Measurements from ENCODE around the gene STK11IP. TPM values are rescaled to one million over a fixed set of nuclear protein-coding genes. Genes with fewer than 3 reads are reported as not detected.

Gene STK11IP
- total and polyA plus RNA-seq, 9 of the 15 experiments (the other 6 are each of a cell fraction or from before 2014, with no cell fraction given), result 0.52 to 21.7 (median 5.6) TPM

GRCh38 chr2:219622472-219622871 lies 24.8 kb downstream of the STK11IP start (continued):
- TF ChIP-seq ZSCAN29 (IDR thresholded peaks at IDR 0.05), result no peak
- no peak for TF ChIP-seq CHAMP1 (IDR thresholded peaks at IDR 0.05)
- no peak for TF ChIP-seq ZNF263 (CRISPR knock-in tag; IDR thresholded peaks at IDR 0.05; ENCODE audit: borderline replicate concordance)
- TF ChIP-seq ZNF174 (CRISPR knock-in tag; IDR thresholded peaks at IDR 0.05), result no peak
- no peak for TF ChIP-seq MXD1 (CRISPR knock-in tag; IDR thresholded peaks at IDR 0.05; ENCODE audit: borderline replicate concordance, poor library complexity, severe bottlenecking)
- TF ChIP-seq TEAD1 (CRISPR knock-in tag; IDR thresholded peaks at IDR 0.05), result no peak
- TF ChIP-seq ZKSCAN1 (IDR thresholded peaks at IDR 0.05; ENCODE audit: low read depth, low read length), result no peak

GRCh38 chr2:219624565-219624964 lies 26.9 kb downstream of the STK11IP start:
- no peaks in the 10 kb centered on the region for H3K79me2 ChIP-seq (ENCODE audit: control insufficient read depth, insufficient read depth, low read length)
- BruUV-seq (replicated peaks), result no TSS peak
- peaks cover 0 to 26% of the 10 kb centered on the region in 2 experiments; a peak in 2 of 5 replicates for H3K4me1 ChIP-seq (replicated peaks in 1 of 2; ENCODE audit: control insufficient read depth in 2 of 2, insufficient read depth in 2 of 2, low read length in 2 of 2)
- H3K36me3 ChIP-seq (ENCODE audit: control insufficient read depth, insufficient read depth, low read length), result no peaks in the 10 kb centered on the region
- DNase-seq (ENCODE audit: extremely low read depth in 1 of 4, low spot score in 3 of 4) (no peak), FAIRE-seq (no peak), ATAC-seq (no peak)
- POLR2A ChIA-PET, result no interaction called here
- no peak overlapping the region for H2AFZ ChIP-seq (ENCODE audit: low read depth, low read length)
- intact Hi-C loops (cut with micrococcal nuclease), result no loop called here
- no peak overlapping the region for H3K27ac ChIP-seq (ENCODE audit: extremely low read depth, low read depth, low read length)
- H3K27me3 ChIP-seq (ENCODE audit: control insufficient read depth in 2 of 2, insufficient read depth in 2 of 2, low read length in 2 of 2), result peaks cover 2 to 16% of the 10 kb centered on the region in 2 experiments; a peak in 1 of 5 replicates
- in situ Hi-C loops (cut with MboI), result no loop called here
- no peaks in the 10 kb centered on the region for H3K9me3 ChIP-seq (replicated peaks; ENCODE audit: control insufficient read depth, insufficient read depth, low read depth, low read length)
- no peak overlapping the region for H3K9ac ChIP-seq (ENCODE audit: insufficient read depth in 1 of 2, low read depth in 2 of 2, low read length in 2 of 2)
- H4K20me1 ChIP-seq (replicated peaks; ENCODE audit: control insufficient read depth, insufficient read depth, low read length), result no peaks in the 10 kb centered on the region
- 9% methylated on average over 6 of the region's 6 CpGs for WGBS (ENCODE audit: insufficient coverage, low coverage, missing lambda C conversion rate)
- no peaks in the 10 kb centered on the region for H3K9me1 ChIP-seq (ENCODE audit: control insufficient read depth, insufficient read depth, low read length)
- H3K4me2 ChIP-seq (ENCODE audit: insufficient read depth, low read length), result no peak overlapping the region
- CTCF ChIA-PET (ENCODE audit: low intra/inter-chr PET ratio), result no interaction called here
- H3K4me3 ChIP-seq, result no peak overlapping the region
- TF ChIP-seq ZKSCAN1 (IDR thresholded peaks at IDR 0.05; ENCODE audit: low read depth, low read length) (no peak), ZNF280A (IDR thresholded peaks at IDR 0.05; ENCODE audit: low read depth, partially characterized antibody) (no peak), DACH1 (IDR thresholded peaks at IDR 0.05; ENCODE audit: partially characterized antibody) (no peak), E2F5 (CRISPR knock-in tag; IDR thresholded peaks at IDR 0.05) (no peak), ZNF699 (CRISPR knock-in tag; IDR thresholded peaks at IDR 0.05; ENCODE audit: insufficient replicate concordance) (no peak), MECOM (CRISPR knock-in tag; IDR thresholded peaks at IDR 0.05) (no peak), ZNF280B (CRISPR knock-in tag; IDR thresholded peaks at IDR 0.05) (no peak), MTA1 (IDR thresholded peaks at IDR 0.05; ENCODE audit: borderline replicate concordance) (no peak), ZBTB17 (CRISPR knock-in tag; IDR thresholded peaks at IDR 0.05) (no peak)

Measured in K562 (cell line).